ENCODE data around the gene SRPK3.
A peak's percentile ranks its signal among the peaks of the same experiment; 100 is the strongest.

SRPK3 gene

GRCh38 chrX:153789654-153790053, 8.8 kb downstream of the SRPK3 start:
- DNase-seq, result no peak

GRCh38 chrX:153791104-153791852, 10.4 kb downstream of the SRPK3 start:
- DNase-seq, result no peak

- DNase-seq, result no peak
Measured at GRCh38 chrX:153792368-153792767, 11.5 kb downstream of the SRPK3 start.

GRCh38 chrX:153793291-153793690, 12.4 kb downstream of the SRPK3 start:
- DNase-seq, result no peak

GRCh38 chrX:153794018-153794896, 13.4 kb downstream of the SRPK3 start, which contains the start of the genes IDH3G and SSR4:
IDH3G (minus strand) TSS chrX:153794375; CDS start chrX:153794326, 49 bp downstream.
SSR4 (plus strand) TSS chrX:153794668; CDS start chrX:153794688, 20 bp downstream.
- DNase-seq, result peak; percentile 97

GRCh38 chrX:153794897-153795816, 14.3 kb downstream of the SRPK3 start:
- DNase-seq, result no peak

GRCh38 chrX:153797415-153798015, 16.7 kb downstream of the SRPK3 start:
- DNase-seq, result no peak

GRCh38 chrX:153799326-153799725, 18.5 kb downstream of the SRPK3 start:
- no peak for DNase-seq

- DNase-seq, result no peak
Measured at GRCh38 chrX:153800177-153800722, 19.4 kb downstream of the SRPK3 start.

- DNase-seq, result no peak
Measured at GRCh38 chrX:153800746-153801145, 19.9 kb downstream of the SRPK3 start.

GRCh38 chrX:153801669-153802068, 20.8 kb downstream of the SRPK3 start:
- DNase-seq, result no peak

GRCh38 chrX:153802513-153803045, 21.7 kb downstream of the SRPK3 start:
- DNase-seq, result no peak

- DNase-seq, result no peak
Measured at GRCh38 chrX:153803211-153804099, 22.6 kb downstream of the SRPK3 start.

GRCh38 chrX:153804100-153804595, 23.3 kb downstream of the SRPK3 start:
- no peak for DNase-seq

- no peak for DNase-seq
Measured at GRCh38 chrX:153804621-153805020, 23.8 kb downstream of the SRPK3 start.

- no peak for DNase-seq
Measured at GRCh38 chrX:153805436-153805835, 24.6 kb downstream of the SRPK3 start.

- no peak for DNase-seq
Measured at GRCh38 chrX:153806999-153807575, 26.2 kb downstream of the SRPK3 start.

- no peak for DNase-seq
Measured at GRCh38 chrX:153807976-153808375, 27.1 kb downstream of the SRPK3 start.

- DNase-seq, result no peak
Measured at GRCh38 chrX:153812220-153812619, 31.4 kb downstream of the SRPK3 start.

- DNase-seq, result no peak
Measured at GRCh38 chrX:153813161-153813560, 32.3 kb downstream of the SRPK3 start.

Data from NCI-H1436 (cell line).